K562 (cell line): ENCODE results near the gene CD74. TPM values are rescaled to one million over a fixed set of nuclear protein-coding genes. Genes with fewer than 3 reads are reported as not detected.

ENCODE experiments used
- ATAC-seq: fragments of 200-7000 bp; cut with Tn5 transposase; 3 replicates; pipeline ENCODE4 v1.9.1; 2020; ENCODE audit warnings: moderate library complexity
- BruUV-seq: library from RNA; stranded (reverse); fragments of 400-500 nt; replicated peaks from 2 replicates; lab custom pipeline; 2021; lab: Mats Ljungman, UMichigan
- CTCF ChIA-PET: fragments of 300-600 bp; formaldehyde crosslinking; extraction: SDS; loops from one replicate; lab custom pipeline; 2021; ENCODE audit warnings: low intra/inter-chr PET ratio; lab: Yijun Ruan, JAX
- POLR2A ChIA-PET: fragments of 300-600, 350-650 bp; sonication (Branson Sonifier 250); formaldehyde crosslinking; extraction: SDS; loops from one replicate; lab custom pipeline; 2021; ENCODE audit warnings: antibody characterized with exemption, inconsistent platforms; lab: Yijun Ruan, JAX
- DNase-seq, 4 experiments: peaks; one replicate each; pipeline versions ENCODE4 v3.0.0 to v3.0.0-alpha.2; 2011 to 2018; ENCODE audit warnings: low spot score in 3 of 4, mixed read lengths in 3 of 4; ENCODE audit errors: extremely low read depth in 1 of 4
- FAIRE-seq: peaks from 2 replicates; lab custom pipeline; 2011; peaks lifted over from hg19 to GRCh38; lab: Jason Lieb, UNC
- H2AFZ ChIP-seq: 2 replicates; pipeline ENCODE4 v1.6.0; 2011; ENCODE audit warnings: low read depth, low read length, control low read depth, inconsistent platforms
- H3K27ac ChIP-seq: fragments of 200-600 bp; 3 replicates; pipeline ENCODE4 v1.8.0; 2011; ENCODE audit warnings: low read depth, mild to moderate bottlenecking, control low read depth, inconsistent platforms, low read length, moderate library complexity, mixed read lengths; ENCODE audit errors: extremely low read depth
- H3K27me3 ChIP-seq, 2 experiments: fragments of 300-600 bp in 1 of 2; 2 replicates in 1 of 2; 3 replicates in 1 of 2; pipeline versions ENCODE4 v1.6.0 to v1.8.0; 2011; ENCODE audit warnings: inconsistent platforms in 2 of 2, low read length in 2 of 2, mild to moderate bottlenecking in 1 of 2, mixed read lengths in 1 of 2, moderate library complexity in 1 of 2; ENCODE audit not compliant: control insufficient read depth in 2 of 2, insufficient read depth in 2 of 2
- H3K36me3 ChIP-seq: fragments of 300-600 bp; 3 replicates; pipeline ENCODE4 v1.8.0; 2011; ENCODE audit warnings: mild to moderate bottlenecking, low read length, inconsistent platforms; ENCODE audit not compliant: control insufficient read depth, insufficient read depth
- H3K4me1 ChIP-seq, 2 experiments: fragments of 200-600 bp in 1 of 2; replicated peaks in 1 of 2; 2 replicates in 1 of 2; 3 replicates in 1 of 2; pipeline versions ENCODE4 v1.5.1 to v1.8.0; 2011; ENCODE audit warnings: inconsistent platforms in 2 of 2, low read length in 2 of 2, mild to moderate bottlenecking in 1 of 2, mixed read lengths in 1 of 2, moderate library complexity in 1 of 2; ENCODE audit not compliant: control insufficient read depth in 2 of 2, insufficient read depth in 2 of 2
- H3K4me2 ChIP-seq: 2 replicates; pipeline ENCODE4 v1.6.1; 2011; ENCODE audit warnings: low read length, control low read depth, inconsistent platforms, mixed read lengths; ENCODE audit not compliant: insufficient read depth
- H3K4me3 ChIP-seq: fragments of 200-600 bp; sonication (generic), shearing (Covaris generic); 2 replicates; pipeline ENCODE4 v1.5.1; 2016; ENCODE audit warnings: control low read depth, inconsistent platforms
- H3K79me2 ChIP-seq: fragments of 200-600 bp; 3 replicates; pipeline ENCODE4 v1.8.0; 2011; ENCODE audit warnings: low read length, inconsistent platforms; ENCODE audit not compliant: control insufficient read depth, insufficient read depth
- H3K9ac ChIP-seq, 2 experiments: 2 replicates each; pipeline versions ENCODE4 v1.6.0 to v1.6.1; 2011; ENCODE audit warnings: low read depth in 2 of 2, low read length in 2 of 2, control low read depth in 1 of 2, inconsistent platforms in 1 of 2, mild to moderate bottlenecking in 1 of 2, mixed read lengths in 1 of 2; ENCODE audit not compliant: insufficient read depth in 1 of 2
- H3K9me1 ChIP-seq: one replicate; pipeline ENCODE4 v1.6.0; 2011; ENCODE audit warnings: inconsistent platforms, mild to moderate bottlenecking, low read length, moderate library complexity; ENCODE audit not compliant: control insufficient read depth, insufficient read depth
- H3K9me3 ChIP-seq: replicated peaks from 2 replicates; pipeline ENCODE4 v1.5.1; 2011; ENCODE audit warnings: low read depth, low read length, inconsistent platforms; ENCODE audit not compliant: control insufficient read depth, insufficient read depth
- H4K20me1 ChIP-seq: replicated peaks from 2 replicates; pipeline ENCODE4 v1.6.1; 2011; ENCODE audit warnings: low read length, inconsistent platforms, mixed read lengths; ENCODE audit not compliant: control insufficient read depth, insufficient read depth
- ARHGAP35 ChIP-seq: fragments of 450-650 bp; IDR thresholded peaks from 2 replicates; pipeline ENCODE4 v1.6.1; 2018; ENCODE audit not compliant: partially characterized antibody
- BRD9 ChIP-seq: fragments of 450-650 bp; IDR thresholded peaks from 2 replicates; pipeline ENCODE4 v1.6.1; 2018; ENCODE audit warnings: low read depth; ENCODE audit not compliant: partially characterized antibody
- CREM ChIP-seq: IDR thresholded peaks from 2 replicates; pipeline ENCODE4 v1.6.1; 2014; ENCODE audit warnings: antibody characterized with exemption, low read depth
- EGR1 ChIP-seq: fragments of 450-650 bp; conservative IDR thresholded peaks from 2 replicates; pipeline ENCODE4 v1.6.1; 2017; ENCODE audit warnings: mild to moderate bottlenecking
- FOS ChIP-seq: IDR thresholded peaks from 3 replicates; pipeline ENCODE4 v1.6.1; 2011; ENCODE audit not compliant: insufficient read length; ENCODE audit errors: extremely low read depth
- GTF2E2 ChIP-seq: fragments of 200-800 bp; sonication (Bioruptor generic); IDR thresholded peaks from 2 replicates; pipeline ENCODE4 v1.6.1; 2016; ENCODE audit warnings: missing genetic modification characterization, missing compliant biosample characterization
- NFYB ChIP-seq: IDR thresholded peaks from 2 replicates; pipeline ENCODE4 v1.6.1; 2011; ENCODE audit warnings: mild to moderate bottlenecking, moderate library complexity; ENCODE audit not compliant: insufficient read length; ENCODE audit errors: extremely low read depth
- NR2C2 ChIP-seq, 2 experiments: fragments of 200-800 bp in 1 of 2; sonication (Bioruptor generic) in 1 of 2; sonication (generic) in 1 of 2; formaldehyde crosslinking in 1 of 2; IDR thresholded peaks; 2 replicates each; pipeline versions ENCODE4 v1.6.1 to v1.8.0; 2016 to 2022; ENCODE audit warnings: mild to moderate bottlenecking in 1 of 2, missing compliant biosample characterization in 1 of 2, missing genetic modification characterization in 1 of 2, missing genetic modification reagents in 1 of 2
- PHF20 ChIP-seq: fragments of 450-650 bp; IDR thresholded peaks from 2 replicates; pipeline ENCODE4 v1.6.1; 2018; ENCODE audit not compliant: partially characterized antibody
- WGBS: fragments of 100-300 bp; shearing (Covaris generic); methylation state at CpG from one replicate; pipeline ENCODE4 v1.1.6; 2016; ENCODE audit warnings: low coverage, mixed read lengths; ENCODE audit not compliant: insufficient coverage; ENCODE audit errors: missing lambda C conversion rate; 5-methylcytosine and 5-hydroxymethylcytosine counted together
- in situ Hi-C: fragments of 300-500 bp; cut with MboI; formaldehyde crosslinking; loops from 4 replicates; pipeline ENCODE4 v1.15.0; 2018; ENCODE audit warnings: inconsistent platforms, mixed read lengths
- intact Hi-C: fragments of 100-400 bp; cut with micrococcal nuclease; formaldehyde crosslinking; loops from 2 replicates; pipeline ENCODE4 v1.14.2; 2022
- polyA plus RNA-seq, 8 experiments: library from polyadenylated mRNA; depleted of rRNA in 4 of 8; stranded (reverse) in 5 of 8; unstranded in 3 of 8; fragments of >200 nt; fragmentation: Nextera tagmentation in 2 of 8; fragmentation: Illumina TruSeq in 1 of 8; extraction: Ambion mirVana in 2 of 8; extraction: Trizol in 1 of 8; gene quantifications; 2 replicates each; pipeline versions ENCODE4 v1.2.1 to v1.2.3, GENCODE V29; 2011 to 2014; ENCODE audit warnings: inconsistent platforms in 1 of 8, missing spikeins in 1 of 8
- total RNA-seq, 7 experiments: library from RNA; depleted of rRNA in 6 of 7; stranded (reverse); fragments of >200 nt in 6 of 7; fragmentation: Illumina TruSeq in 2 of 7; extraction: Trizol in 2 of 7; gene quantifications; 2 replicates each; pipeline versions ENCODE4 v1.2.1 to v1.2.3, GENCODE V29; 2011 to 2021; ENCODE audit warnings: low replicate concordance in 1 of 7
- TF ChIP-seq, protein P1 (sequence below): fragments of 250-450 bp; sonication (Bioruptor Pico); IDR thresholded peaks from 2 replicates; pipeline ENCODE4 v1.4.0; 2020
- TF ChIP-seq, protein P2 (sequence below): fragments of 450-650 bp; IDR thresholded peaks from 2 replicates; pipeline ENCODE4 v1.6.1; 2016
- TF ChIP-seq, protein P3 (sequence below), 2 experiments: fragments of 150-350 bp in 1 of 2; IDR thresholded peaks; 2 replicates each; pipeline ENCODE4 v1.6.1; 2012 to 2016; ENCODE audit warnings: low read depth in 2 of 2, low read length in 2 of 2, mild to moderate bottlenecking in 1 of 2, moderate library complexity in 1 of 2

CD74 gene
- total and polyA plus RNA-seq, 9 of the 15 experiments (the other 6 are each of a cell fraction or from before 2014, with no cell fraction given) = 0.07 to 4.8 (median 0.32) TPM

GRCh38 chr5:150410524-150411244 lies 2.0 kb downstream of the CD74 start (continued):
- TF ChIP-seq GTF2E2 (no peak), PHF20 (no peak)

- DNase-seq (peak; percentile 55 to 81 (median 76)), FAIRE-seq (peak; percentile 86), ATAC-seq (peak; percentile 87)
- no peak overlapping the region for H3K4me3 ChIP-seq
- no peak overlapping the region for H3K27ac ChIP-seq
- H3K4me1 ChIP-seq = peaks cover 4 to 12% of the 10 kb centered on the region in 2 experiments; a peak in 3 of 5 replicates
- intact Hi-C loops = no loop called here
- H2AFZ ChIP-seq = 0 out of 2 replicates have a peak overlapping the region, but pooled peaks have one; percentile 22
- POLR2A ChIA-PET = interaction anchor here (0.6 to 1.6 kb wide), 4 partner anchors 9 to 1490 kb away, joined by 3 read pairs; no protein-coding TSS in a partner anchor
- H3K79me2 ChIP-seq = no peaks in the 10 kb centered on the region
- 0 out of 2 replicates have a peak, but pooled peaks cover 5% of the 10 kb centered on the region for H4K20me1 ChIP-seq
- no peak overlapping the region for H3K9ac ChIP-seq
- 12% methylated on average over 12 of the region's 15 CpGs for WGBS
- no TSS peak for BruUV-seq
- in situ Hi-C loops = no loop called here
- no peak overlapping the region for H3K4me2 ChIP-seq
- H3K9me1 ChIP-seq = no peaks in the 10 kb centered on the region
- no peaks in the 10 kb centered on the region for H3K36me3 ChIP-seq
- CTCF ChIA-PET = no interaction called here
- peaks cover 0 to 8% of the 10 kb centered on the region in 2 experiments; a peak in 1 of 5 replicates for H3K27me3 ChIP-seq
- no peaks in the 10 kb centered on the region for H3K9me3 ChIP-seq
- TF ChIP-seq, protein P1, sequence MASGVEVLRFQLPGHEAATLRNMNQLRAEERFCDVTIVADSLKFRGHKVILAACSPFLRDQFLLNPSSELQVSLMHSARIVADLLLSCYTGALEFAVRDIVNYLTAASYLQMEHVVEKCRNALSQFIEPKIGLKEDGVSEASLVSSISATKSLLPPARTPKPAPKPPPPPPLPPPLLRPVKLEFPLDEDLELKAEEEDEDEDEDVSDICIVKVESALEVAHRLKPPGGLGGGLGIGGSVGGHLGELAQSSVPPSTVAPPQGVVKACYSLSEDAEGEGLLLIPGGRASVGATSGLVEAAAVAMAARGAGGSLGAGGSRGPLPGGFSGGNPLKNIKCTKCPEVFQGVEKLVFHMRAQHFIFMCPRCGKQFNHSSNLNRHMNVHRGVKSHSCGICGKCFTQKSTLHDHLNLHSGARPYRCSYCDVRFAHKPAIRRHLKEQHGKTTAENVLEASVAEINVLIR (CRISPR knock-in tag) = peak; percentile 58; the same call in 1 of the 2 replicates
- TF ChIP-seq CREM (peak; percentile 95), NR2C2 (CRISPR knock-in tag; IDR thresholded peaks at IDR 0.05) (no peak), NR2C2 (tag; IDR thresholded peaks at IDR 0.05) (0 out of 2 replicates have a peak, but pooled peaks have one; percentile 14), BRD9 (no peak), FOS (peak; percentile 39), NFYB (peak; percentile 53), ARHGAP35 (no peak), EGR1 (no peak)
- TF ChIP-seq, protein P2, sequence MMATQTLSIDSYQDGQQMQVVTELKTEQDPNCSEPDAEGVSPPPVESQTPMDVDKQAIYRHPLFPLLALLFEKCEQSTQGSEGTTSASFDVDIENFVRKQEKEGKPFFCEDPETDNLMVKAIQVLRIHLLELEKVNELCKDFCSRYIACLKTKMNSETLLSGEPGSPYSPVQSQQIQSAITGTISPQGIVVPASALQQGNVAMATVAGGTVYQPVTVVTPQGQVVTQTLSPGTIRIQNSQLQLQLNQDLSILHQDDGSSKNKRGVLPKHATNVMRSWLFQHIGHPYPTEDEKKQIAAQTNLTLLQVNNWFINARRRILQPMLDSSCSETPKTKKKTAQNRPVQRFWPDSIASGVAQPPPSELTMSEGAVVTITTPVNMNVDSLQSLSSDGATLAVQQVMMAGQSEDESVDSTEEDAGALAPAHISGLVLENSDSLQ = peak; percentile 35; the same call in 1 of the 2 replicates
- TF ChIP-seq, protein P3, sequence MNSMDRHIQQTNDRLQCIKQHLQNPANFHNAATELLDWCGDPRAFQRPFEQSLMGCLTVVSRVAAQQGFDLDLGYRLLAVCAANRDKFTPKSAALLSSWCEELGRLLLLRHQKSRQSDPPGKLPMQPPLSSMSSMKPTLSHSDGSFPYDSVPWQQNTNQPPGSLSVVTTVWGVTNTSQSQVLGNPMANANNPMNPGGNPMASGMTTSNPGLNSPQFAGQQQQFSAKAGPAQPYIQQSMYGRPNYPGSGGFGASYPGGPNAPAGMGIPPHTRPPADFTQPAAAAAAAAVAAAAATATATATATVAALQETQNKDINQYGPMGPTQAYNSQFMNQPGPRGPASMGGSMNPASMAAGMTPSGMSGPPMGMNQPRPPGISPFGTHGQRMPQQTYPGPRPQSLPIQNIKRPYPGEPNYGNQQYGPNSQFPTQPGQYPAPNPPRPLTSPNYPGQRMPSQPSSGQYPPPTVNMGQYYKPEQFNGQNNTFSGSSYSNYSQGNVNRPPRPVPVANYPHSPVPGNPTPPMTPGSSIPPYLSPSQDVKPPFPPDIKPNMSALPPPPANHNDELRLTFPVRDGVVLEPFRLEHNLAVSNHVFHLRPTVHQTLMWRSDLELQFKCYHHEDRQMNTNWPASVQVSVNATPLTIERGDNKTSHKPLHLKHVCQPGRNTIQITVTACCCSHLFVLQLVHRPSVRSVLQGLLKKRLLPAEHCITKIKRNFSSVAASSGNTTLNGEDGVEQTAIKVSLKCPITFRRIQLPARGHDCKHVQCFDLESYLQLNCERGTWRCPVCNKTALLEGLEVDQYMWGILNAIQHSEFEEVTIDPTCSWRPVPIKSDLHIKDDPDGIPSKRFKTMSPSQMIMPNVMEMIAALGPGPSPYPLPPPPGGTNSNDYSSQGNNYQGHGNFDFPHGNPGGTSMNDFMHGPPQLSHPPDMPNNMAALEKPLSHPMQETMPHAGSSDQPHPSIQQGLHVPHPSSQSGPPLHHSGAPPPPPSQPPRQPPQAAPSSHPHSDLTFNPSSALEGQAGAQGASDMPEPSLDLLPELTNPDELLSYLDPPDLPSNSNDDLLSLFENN (IDR thresholded peaks at IDR 0.05; ENCODE audit: low read depth in 2 of 2, low read length in 2 of 2) = no peak
Observed at GRCh38 chr5:150409638-150410523, 2.8 kb downstream of the CD74 start.
